Urinary bladder (tissue), 4 donors: ENCODE measurements around the gene XYLT1. TPM values are rescaled to one million over a fixed set of nuclear protein-coding genes. Genes with fewer than 3 reads are reported as not detected.

Experiments
- DNase-seq: peaks from one replicate; pipeline ENCODE4 v3.0.0-alpha.2; 2015; ENCODE audit errors: extremely low spot score
- H3K27ac ChIP-seq: one replicate; pipeline ENCODE4 v1.5.1; 2013; ENCODE audit warnings: low read depth, mild to moderate bottlenecking, moderate library complexity
- H3K36me3 ChIP-seq: one replicate; pipeline ENCODE4 v1.6.1; 2013; ENCODE audit warnings: mild to moderate bottlenecking, moderate library complexity; ENCODE audit not compliant: insufficient read depth
- H3K4me1 ChIP-seq: one replicate; pipeline ENCODE4 v1.6.1; 2013; ENCODE audit warnings: mild to moderate bottlenecking, moderate library complexity; ENCODE audit not compliant: insufficient read depth
- H3K4me3 ChIP-seq: one replicate; pipeline ENCODE4 v1.5.1; 2013; ENCODE audit warnings: low read depth, low read length
- WGBS: extraction: QIAGEN DNeasy Blood & Tissue Kit; methylation state at CpG from one replicate; pipeline ENCODE4 v1.1.7; 2013; 5-methylcytosine and 5-hydroxymethylcytosine counted together
- polyA plus RNA-seq: library from polyadenylated mRNA; stranded (reverse); fragments of 200-250 nt; gene quantifications from one replicate; pipeline ENCODE4 v1.2.3, GENCODE V29; 2013
- total RNA-seq: library from RNA; depleted of rRNA; stranded (reverse); fragments of >200 nt; gene quantifications from one replicate; pipeline ENCODE4 v1.2.3, GENCODE V29; 2014
- donor health status: healthy with polysubstance abuse.
- donor health status: healthy.

The XYLT1 gene
- total and polyA plus RNA-seq, 2 donors, result 10.1 to 13.4 TPM

GRCh38 chr16:17270111-17270510, 200.6 kb downstream of the XYLT1 start:
- Histone ChIP-seq H3K36me3 (no peaks in the 10 kb centered on the region), H3K4me3 (no peak overlapping the region), H3K27ac (no peak overlapping the region), H3K4me1 (no peaks in the 10 kb centered on the region)
- 82% methylated on average over 3 of the region's 3 CpGs for WGBS
- no peak for DNase-seq

GRCh38 chr16:17269439-17269838, 201.3 kb downstream of the XYLT1 start:
- 90% methylated on average over 2 of the region's 2 CpGs for WGBS
- Histone ChIP-seq H3K27ac (no peak overlapping the region), H3K36me3 (no peaks in the 10 kb centered on the region), H3K4me3 (no peak overlapping the region), H3K4me1 (no peaks in the 10 kb centered on the region)
- no peak for DNase-seq

- Histone ChIP-seq H3K4me1 (no peaks in the 10 kb centered on the region), H3K36me3 (no peaks in the 10 kb centered on the region), H3K27ac (no peak overlapping the region), H3K4me3 (no peak overlapping the region)
- DNase-seq, result no peak
- whole genome bisulfite sequencing, result 88% methylated on average over 16 of the region's 16 CpGs
Observed at GRCh38 chr16:17266608-17267313, 204.0 kb downstream of the XYLT1 start.

- Histone ChIP-seq H3K4me3 (no peak overlapping the region), H3K36me3 (no peaks in the 10 kb centered on the region), H3K4me1 (no peaks in the 10 kb centered on the region), H3K27ac (no peak overlapping the region)
- WGBS, result 94% methylated on average over 1 of the region's 1 CpG
- DNase-seq, result no peak
Observed at GRCh38 chr16:17265154-17265553, 205.6 kb downstream of the XYLT1 start.

GRCh38 chr16:17261197-17261858, 209.4 kb downstream of the XYLT1 start:
- WGBS, result 87% methylated on average over 5 of the region's 5 CpGs

GRCh38 chr16:17260276-17260849, 210.4 kb downstream of the XYLT1 start:
- no peaks in the 10 kb centered on the region for H3K4me1 ChIP-seq
- H3K27ac ChIP-seq, result no peak overlapping the region
- H3K4me3 ChIP-seq, result no peak overlapping the region
- no peaks in the 10 kb centered on the region for H3K36me3 ChIP-seq
- 84% methylated on average over 5 of the region's 5 CpGs for WGBS
- DNase-seq, result no peak

More at GRCh38 chr16:17261197-17261858, 209.4 kb downstream of the XYLT1 start:
- no peak for DNase-seq
- no peak overlapping the region for H3K4me3 ChIP-seq
- H3K4me1 ChIP-seq, result no peaks in the 10 kb centered on the region
- H3K27ac ChIP-seq, result no peak overlapping the region
- no peaks in the 10 kb centered on the region for H3K36me3 ChIP-seq

- Histone ChIP-seq H3K4me1 (no peaks in the 10 kb centered on the region), H3K27ac (no peak overlapping the region), H3K36me3 (no peaks in the 10 kb centered on the region), H3K4me3 (no peak overlapping the region)
- DNase-seq, result no peak
- WGBS, result 51% methylated on average over 6 of the region's 6 CpGs
Observed at GRCh38 chr16:17259751-17260270, 210.9 kb downstream of the XYLT1 start.

- no peak overlapping the region for H3K4me3 ChIP-seq
- no peak for DNase-seq
- no peak overlapping the region for H3K27ac ChIP-seq
- WGBS, result 83% methylated on average over 23 of the region's 23 CpGs
- no peaks in the 10 kb centered on the region for H3K36me3 ChIP-seq
- no peaks in the 10 kb centered on the region for H3K4me1 ChIP-seq
Observed at GRCh38 chr16:17258848-17259713, 211.7 kb downstream of the XYLT1 start.

GRCh38 chr16:17258077-17258599, 212.6 kb downstream of the XYLT1 start:
- 48% methylated on average over 2 of the region's 2 CpGs for WGBS
- Histone ChIP-seq H3K4me1 (no peaks in the 10 kb centered on the region), H3K27ac (no peak overlapping the region), H3K36me3 (no peaks in the 10 kb centered on the region), H3K4me3 (no peak overlapping the region)
- DNase-seq, result no peak

- no peak for DNase-seq
- Histone ChIP-seq H3K36me3 (no peaks in the 10 kb centered on the region), H3K4me1 (no peaks in the 10 kb centered on the region), H3K4me3 (no peak overlapping the region), H3K27ac (no peak overlapping the region)
- WGBS, result 91% methylated on average over 13 of the region's 13 CpGs
Observed at GRCh38 chr16:17257426-17258023, 213.2 kb downstream of the XYLT1 start.

- Histone ChIP-seq H3K36me3 (no peaks in the 10 kb centered on the region), H3K4me3 (no peak overlapping the region), H3K27ac (no peak overlapping the region), H3K4me1 (no peaks in the 10 kb centered on the region)
- no peak for DNase-seq
- 97% methylated on average over 3 of the region's 3 CpGs for WGBS
Observed at GRCh38 chr16:17252701-17253100, 218.1 kb downstream of the XYLT1 start.

- 93% methylated on average over 7 of the region's 7 CpGs for WGBS
- Histone ChIP-seq H3K36me3 (no peaks in the 10 kb centered on the region), H3K4me3 (no peak overlapping the region), H3K4me1 (no peaks in the 10 kb centered on the region), H3K27ac (no peak overlapping the region)
- no peak for DNase-seq
Observed at GRCh38 chr16:17252064-17252463, 218.7 kb downstream of the XYLT1 start.

GRCh38 chr16:17251496-17251895, 219.3 kb downstream of the XYLT1 start:
- no peak for DNase-seq
- H3K36me3 ChIP-seq, result no peaks in the 10 kb centered on the region
- WGBS, result 95% methylated on average over 6 of the region's 6 CpGs
- no peak overlapping the region for H3K27ac ChIP-seq
- no peak overlapping the region for H3K4me3 ChIP-seq
- no peaks in the 10 kb centered on the region for H3K4me1 ChIP-seq
